Vagina (tissue), 2 donors: Measurements from ENCODE around the gene SCARB2. TPM values are rescaled to one million over a fixed set of nuclear protein-coding genes. Genes with fewer than 3 reads are reported as not detected.

Experiments
- DNase-seq, 2 donors: peaks; one replicate each; pipeline ENCODE4 v3.0.0-alpha.2; 2017; ENCODE audit errors: extremely low spot score in 2 of 2
- H3K27ac ChIP-seq: fragments of 200-600 bp; sonication (generic); one replicate; pipeline ENCODE4 v1.5.1; 2019
- H3K27me3 ChIP-seq: fragments of 200-600 bp; sonication (generic); one replicate; pipeline ENCODE4 v1.5.1; 2019
- H3K36me3 ChIP-seq, 2 donors: fragments of 200-600 bp; sonication (generic); one replicate each; pipeline ENCODE4 v1.5.1; 2017 to 2019
- H3K4me1 ChIP-seq: fragments of 200-600 bp; sonication (generic); one replicate; pipeline ENCODE4 v1.5.1; 2019
- H3K4me3 ChIP-seq, 2 donors: fragments of 200-600 bp; sonication (generic); 1 replicate in 1 of 2; 2 replicates in 1 of 2; pipeline ENCODE4 v1.5.1; 2016 to 2019
- H3K9me3 ChIP-seq: fragments of 200-600 bp; sonication (generic); one replicate; pipeline ENCODE4 v1.5.1; 2019
- POLR2A ChIP-seq, 2 donors: fragments of 450-650 bp; IDR thresholded peaks; one replicate each; pipeline ENCODE4 v1.6.1; 2017; ENCODE audit warnings: antibody characterized with exemption in 2 of 2, mild to moderate bottlenecking in 2 of 2, moderate library complexity in 2 of 2
- POLR2AphosphoS5 ChIP-seq, 2 donors: sonication (generic); formaldehyde crosslinking; IDR thresholded peaks; one replicate each; pipeline ENCODE4 v1.9.0; 2017; ENCODE audit warnings: antibody characterized with exemption in 2 of 2, mild to moderate bottlenecking in 2 of 2, low read depth in 1 of 2; ENCODE audit not compliant: insufficient read depth in 1 of 2
- intact Hi-C: fragments of 100-400 bp; cut with DNase I; formaldehyde crosslinking; loops from one replicate; pipeline ENCODE4 v1.15.1; 2023
- total RNA-seq: library from RNA; depleted of rRNA; stranded (reverse); fragments of >200 nt; gene quantifications from one replicate; pipeline ENCODE4 v1.2.3, GENCODE V29; 2016
- TF ChIP-seq, protein P1 (sequence below), 3 experiments: fragments of 450-650 bp in 2 of 3; fragments of 200-600 bp in 1 of 3; sonication (generic) in 1 of 3; IDR thresholded peaks; one replicate each; pipeline ENCODE4 v1.5.1; 2017 to 2019; ENCODE audit warnings: antibody characterized with exemption in 3 of 3, mild to moderate bottlenecking in 2 of 3, moderate library complexity in 2 of 3

Gene SCARB2
- total RNA-seq, 1 donor from 2014 or later = 156 TPM

DNA sequence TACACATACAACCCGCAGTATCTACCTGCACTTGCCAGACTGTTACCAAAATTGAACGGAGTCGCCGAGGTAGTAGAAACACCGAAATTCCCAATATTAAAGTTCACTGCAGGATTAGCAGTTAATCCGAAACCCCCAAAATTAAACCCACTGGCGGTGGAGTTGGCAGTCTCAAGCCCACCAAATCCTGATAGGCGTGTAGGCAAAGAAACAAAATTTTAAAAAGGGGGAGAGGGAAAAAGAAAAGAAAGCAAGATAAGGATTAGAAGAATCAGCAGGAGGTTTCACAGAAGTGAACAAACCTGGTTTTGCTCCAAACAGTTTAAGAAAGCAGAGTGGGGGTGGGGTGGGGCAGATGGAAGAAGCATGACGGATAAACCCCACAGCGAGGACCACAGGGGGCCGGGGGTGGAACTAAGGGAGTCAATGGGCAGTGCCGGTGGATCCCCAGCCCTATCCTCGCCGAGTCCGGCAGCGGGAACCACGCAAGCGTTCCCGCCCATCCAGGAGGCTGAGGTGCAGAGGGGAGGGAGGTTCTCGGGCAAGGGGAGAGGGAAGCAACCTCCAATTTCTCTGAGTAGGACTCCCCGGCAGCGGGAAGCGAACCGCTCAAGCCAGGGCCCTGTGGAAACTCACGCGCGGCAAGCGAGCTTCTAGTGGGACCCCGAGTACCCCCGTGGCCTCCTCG, 66.0 kb downstream of the SCARB2 start:
- H3K27ac ChIP-seq = peak overlapping the region; percentile 93
- peaks cover 0 to 6% of the 10 kb centered on the region in 2 donors for H3K36me3 ChIP-seq
- DNase-seq = no peak
- no peaks in the 10 kb centered on the region for H3K9me3 ChIP-seq
- TF ChIP-seq POLR2A (IDR thresholded peaks at IDR 0.05) = no peak
- TF ChIP-seq POLR2AphosphoS5 (IDR thresholded peaks at IDR 0.05; ENCODE audit: insufficient read depth in 1 of 2, low read depth in 1 of 2) = no peak
- TF ChIP-seq, protein P1, sequence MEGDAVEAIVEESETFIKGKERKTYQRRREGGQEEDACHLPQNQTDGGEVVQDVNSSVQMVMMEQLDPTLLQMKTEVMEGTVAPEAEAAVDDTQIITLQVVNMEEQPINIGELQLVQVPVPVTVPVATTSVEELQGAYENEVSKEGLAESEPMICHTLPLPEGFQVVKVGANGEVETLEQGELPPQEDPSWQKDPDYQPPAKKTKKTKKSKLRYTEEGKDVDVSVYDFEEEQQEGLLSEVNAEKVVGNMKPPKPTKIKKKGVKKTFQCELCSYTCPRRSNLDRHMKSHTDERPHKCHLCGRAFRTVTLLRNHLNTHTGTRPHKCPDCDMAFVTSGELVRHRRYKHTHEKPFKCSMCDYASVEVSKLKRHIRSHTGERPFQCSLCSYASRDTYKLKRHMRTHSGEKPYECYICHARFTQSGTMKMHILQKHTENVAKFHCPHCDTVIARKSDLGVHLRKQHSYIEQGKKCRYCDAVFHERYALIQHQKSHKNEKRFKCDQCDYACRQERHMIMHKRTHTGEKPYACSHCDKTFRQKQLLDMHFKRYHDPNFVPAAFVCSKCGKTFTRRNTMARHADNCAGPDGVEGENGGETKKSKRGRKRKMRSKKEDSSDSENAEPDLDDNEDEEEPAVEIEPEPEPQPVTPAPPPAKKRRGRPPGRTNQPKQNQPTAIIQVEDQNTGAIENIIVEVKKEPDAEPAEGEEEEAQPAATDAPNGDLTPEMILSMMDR (IDR thresholded peaks at IDR 0.05) = no peak
- H3K4me3 ChIP-seq = peak overlapping the region; percentile 81 to 99
- H3K4me1 ChIP-seq = peaks cover 36% of the 10 kb centered on the region
- intact Hi-C loops = loop anchor here (5.0 kb wide), 1 partner anchor 65 kb away; the partner anchor contains the start of gene SCARB2
- no peaks in the 10 kb centered on the region for H3K27me3 ChIP-seq

DNA sequence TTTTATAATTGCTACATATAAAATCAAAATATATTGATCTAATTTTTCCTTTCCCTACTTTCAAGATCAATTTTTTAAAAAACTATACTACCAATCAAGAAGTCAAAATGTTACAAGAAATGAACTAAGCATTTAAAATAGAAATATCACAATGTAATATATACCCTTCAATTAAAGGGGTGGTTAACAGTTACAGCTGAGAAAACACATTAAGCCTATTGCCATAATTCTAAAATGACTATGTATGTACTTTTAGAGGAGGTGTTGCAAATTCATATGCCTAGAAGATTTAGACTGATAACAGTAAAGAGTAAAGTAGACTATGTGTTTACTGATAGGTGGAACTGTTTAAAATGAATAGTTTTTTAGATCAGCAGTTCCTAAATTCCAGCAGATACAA, 69.1 kb downstream of the SCARB2 start:
- TF ChIP-seq POLR2AphosphoS5 (IDR thresholded peaks at IDR 0.05; ENCODE audit: insufficient read depth in 1 of 2, low read depth in 1 of 2) (no peak), POLR2A (IDR thresholded peaks at IDR 0.05) (no peak)
- TF ChIP-seq, protein P1 (IDR thresholded peaks at IDR 0.05) = no peak
- intact Hi-C loops = no loop called here
- H3K36me3 ChIP-seq = peaks cover 0 to 17% of the 10 kb centered on the region in 2 donors
- H3K27me3 ChIP-seq = no peaks in the 10 kb centered on the region
- H3K9me3 ChIP-seq = no peaks in the 10 kb centered on the region
- no peak for DNase-seq
- H3K4me3 ChIP-seq = no peak overlapping the region
- no peak overlapping the region for H3K27ac ChIP-seq
- H3K4me1 ChIP-seq = peaks cover 34% of the 10 kb centered on the region

DNA sequence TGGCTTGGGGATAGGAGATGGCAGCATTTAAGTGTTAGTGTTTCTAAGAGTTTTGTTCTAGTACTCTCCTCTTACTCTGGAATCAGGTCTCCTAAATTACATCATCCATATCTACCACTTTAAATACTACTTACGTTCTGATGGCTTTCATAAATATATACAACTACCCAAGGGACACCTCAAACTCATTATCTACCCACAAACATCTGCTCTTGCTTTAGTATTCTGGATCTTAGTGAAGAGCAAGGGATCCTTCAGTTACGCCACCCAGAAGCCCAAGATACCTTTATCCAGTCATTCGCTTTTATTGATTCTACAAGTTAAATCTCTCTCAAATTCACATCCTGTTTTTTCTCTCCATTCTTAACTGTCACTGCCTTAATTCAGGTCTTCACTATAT, 72.4 kb downstream of the SCARB2 start:
- Histone ChIP-seq H3K36me3 (peaks cover 0 to 17% of the 10 kb centered on the region in 2 donors), H3K9me3 (no peaks in the 10 kb centered on the region), H3K27ac (no peak overlapping the region), H3K27me3 (no peaks in the 10 kb centered on the region), H3K4me1 (peaks cover 11% of the 10 kb centered on the region), H3K4me3 (no peak overlapping the region)
- no peak for DNase-seq
- no peak for TF ChIP-seq POLR2AphosphoS5 (IDR thresholded peaks at IDR 0.05; ENCODE audit: insufficient read depth in 1 of 2, low read depth in 1 of 2)
- no peak for TF ChIP-seq POLR2A (IDR thresholded peaks at IDR 0.05)
- TF ChIP-seq, protein P1 (IDR thresholded peaks at IDR 0.05) = no peak
- intact Hi-C loops = no loop called here

DNA sequence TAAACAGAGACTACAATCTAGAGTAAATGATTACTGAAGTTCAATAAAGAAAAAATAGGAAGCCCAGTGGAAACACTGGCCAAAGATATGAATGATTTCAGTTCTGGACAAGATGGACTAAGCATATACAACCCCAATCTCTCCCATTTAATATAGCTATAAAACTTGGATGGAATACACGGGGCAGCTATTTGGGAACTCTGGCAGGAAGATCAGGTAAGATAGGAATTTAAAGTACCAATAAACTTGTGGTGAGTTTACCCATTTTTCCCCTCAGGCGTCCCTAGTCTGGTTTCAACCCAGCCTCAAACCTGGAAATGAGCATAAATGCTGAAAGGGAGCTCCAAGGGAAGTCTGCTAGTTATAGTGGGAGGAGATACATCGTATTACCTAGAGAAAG, 85.9 kb downstream of the SCARB2 start:
- TF ChIP-seq POLR2AphosphoS5 (IDR thresholded peaks at IDR 0.05; ENCODE audit: insufficient read depth in 1 of 2, low read depth in 1 of 2) (no peak), POLR2A (IDR thresholded peaks at IDR 0.05) (no peak)
- TF ChIP-seq, protein P1 (IDR thresholded peaks at IDR 0.05) = no peak
- Histone ChIP-seq H3K9me3 (no peaks in the 10 kb centered on the region), H3K27ac (no peak overlapping the region), H3K27me3 (no peaks in the 10 kb centered on the region), H3K4me3 (no peak overlapping the region), H3K4me1 (no peaks in the 10 kb centered on the region), H3K36me3 (peaks cover 4 to 32% of the 10 kb centered on the region in 2 donors)
- no peak for DNase-seq
- intact Hi-C loops = no loop called here

DNA sequence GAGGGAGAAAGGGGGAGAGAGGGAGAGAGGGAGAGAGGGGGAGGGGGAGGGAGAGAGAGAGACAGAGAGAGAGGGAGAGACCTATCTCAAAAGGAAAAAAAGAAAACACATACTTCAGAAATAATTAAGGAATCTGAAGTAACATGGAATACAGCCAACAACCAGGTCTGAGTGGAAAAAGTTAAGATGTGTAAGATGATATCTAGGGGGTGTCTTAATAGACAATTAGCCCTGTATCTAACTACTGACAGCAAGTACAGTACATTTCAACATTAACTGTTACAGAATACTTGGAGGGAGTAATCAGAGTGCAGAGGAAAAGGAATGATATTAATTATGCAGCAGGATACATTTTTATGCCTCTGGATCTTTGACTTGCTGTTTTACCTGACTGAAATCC, 87.8 kb downstream of the SCARB2 start:
- DNase-seq = no peak
- intact Hi-C loops = no loop called here
- Histone ChIP-seq H3K9me3 (no peaks in the 10 kb centered on the region), H3K4me1 (no peaks in the 10 kb centered on the region), H3K36me3 (peaks cover 4 to 33% of the 10 kb centered on the region in 2 donors), H3K27me3 (no peaks in the 10 kb centered on the region), H3K27ac (no peak overlapping the region), H3K4me3 (no peak overlapping the region)
- TF ChIP-seq POLR2AphosphoS5 (IDR thresholded peaks at IDR 0.05; ENCODE audit: insufficient read depth in 1 of 2, low read depth in 1 of 2) (no peak), POLR2A (IDR thresholded peaks at IDR 0.05) (no peak)
- TF ChIP-seq, protein P1 (IDR thresholded peaks at IDR 0.05) = no peak
